Fibroblast of mammary gland (primary cell): Measurements from ENCODE around the gene KRTAP22-1.

Experiments used
- DNase-seq: peaks from one replicate; pipeline ENCODE4 v3.0.0-alpha.2; 2010; ENCODE audit warnings: low read depth
- H3K4me3 ChIP-seq: 2 replicates; pipeline ENCODE4 v1.5.1; 2011; ENCODE audit warnings: low read depth, mild to moderate bottlenecking, low read length, moderate library complexity; ENCODE audit not compliant: control insufficient read depth
- CTCF ChIP-seq: conservative IDR thresholded peaks from 2 replicates; pipeline ENCODE4 v1.5.1; 2011; ENCODE audit warnings: low read depth, low read length, inconsistent platforms; ENCODE audit not compliant: control insufficient read depth, insufficient read depth

Gene KRTAP22-1

GRCh38 chr21:30620080-30620479, 19.2 kb downstream of the KRTAP22-1 start:
- no peak overlapping the region for H3K4me3 ChIP-seq
- no peak for DNase-seq
- TF ChIP-seq CTCF = no peak

DNA sequence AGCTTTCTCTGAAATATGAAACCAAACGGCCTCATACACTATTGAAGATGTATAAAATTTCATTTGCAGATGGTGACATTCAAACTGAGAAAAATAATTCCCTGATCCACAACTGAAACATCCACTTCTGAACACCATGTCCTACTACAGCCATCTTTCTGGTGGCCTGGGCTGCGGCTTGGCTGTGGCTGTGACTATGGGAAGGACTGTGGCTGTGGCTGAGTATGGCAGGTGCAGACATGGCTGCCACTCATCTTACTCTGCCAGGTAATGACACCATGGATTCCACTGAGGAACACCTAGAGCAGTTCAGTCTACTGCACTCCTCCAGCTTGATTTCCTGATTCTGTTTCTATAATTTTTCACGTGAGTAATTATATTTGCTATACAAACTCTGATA, 19.6 kb downstream of the KRTAP22-1 start, which contains the start of gene KRTAP20-4:
KRTAP20-4 (plus strand) TSS at position 106 of the 400 bp plus-strand sequence.
- no peak within 1 kb of the TSS for H3K4me3 ChIP-seq
- DNase-seq = no peak
- no peak for TF ChIP-seq CTCF

GRCh38 chr21:30623362-30623761, 22.5 kb downstream of the KRTAP22-1 start:
- no peak for TF ChIP-seq CTCF
- no peak overlapping the region for H3K4me3 ChIP-seq
- no peak for DNase-seq

GRCh38 chr21:30625449-30626165, 24.7 kb downstream of the KRTAP22-1 start:
- TF ChIP-seq CTCF = no peak
- no peak overlapping the region for H3K4me3 ChIP-seq
- DNase-seq = no peak

GRCh38 chr21:30628109-30628508, 27.2 kb downstream of the KRTAP22-1 start:
- TF ChIP-seq CTCF = no peak
- H3K4me3 ChIP-seq = no peak overlapping the region
- no peak for DNase-seq

- no peak for DNase-seq
- no peak for TF ChIP-seq CTCF
- H3K4me3 ChIP-seq = no peak overlapping the region
Measured at GRCh38 chr21:30629200-30629599, 28.3 kb downstream of the KRTAP22-1 start.
